IMR-90 (cell line): ENCODE results near the gene PPFIA1. TPM values are rescaled to one million over a fixed set of nuclear protein-coding genes. Genes with fewer than 3 reads are reported as not detected.

Source experiments
- ATAC-seq: fragments of 200-7000 bp; cut with Tn5 transposase; 2 replicates; pipeline ENCODE4 v1.9.1; 2020; ENCODE audit warnings: low read depth, mild to moderate bottlenecking, moderate library complexity
- BruUV-seq: library from RNA; stranded (reverse); fragments of 400-500 nt; replicated peaks from 2 replicates; lab custom pipeline; 2021; lab: Mats Ljungman, UMichigan
- CTCF ChIA-PET: fragments of 300-600 bp; formaldehyde crosslinking; extraction: SDS; loops from one replicate; lab custom pipeline; 2021; ENCODE audit warnings: antibody characterized with exemption; lab: Yijun Ruan, JAX
- POLR2A ChIA-PET: fragments of 300-600 bp; sonication (Branson Sonifier 250); formaldehyde crosslinking; loops from one replicate; lab custom pipeline; 2022; ENCODE audit warnings: antibody characterized with exemption; ENCODE audit not compliant: unreplicated experiment; lab: Charles Lee
- DNase-seq: peaks from one replicate; pipeline ENCODE4 v3.0.0; 2013
- H2AFZ ChIP-seq: replicated peaks from 2 replicates; pipeline ENCODE3; 2013; ENCODE audit warnings: low read length, mild to moderate bottlenecking; ENCODE audit not compliant: poor library complexity
- H2AK5ac ChIP-seq: 2 replicates; pipeline ENCODE4 v1.6.1; 2013; ENCODE audit warnings: low read depth, low read length, inconsistent platforms
- H2AK9ac ChIP-seq: replicated peaks from 2 replicates; pipeline ENCODE3; 2013; ENCODE audit warnings: mild to moderate bottlenecking, low read depth, low read length, moderate library complexity; ENCODE audit not compliant: poor library complexity
- H2BK120ac ChIP-seq: 2 replicates; pipeline ENCODE4 v1.6.1; 2013; ENCODE audit warnings: low read depth, low read length, inconsistent platforms
- H2BK15ac ChIP-seq: 3 replicates; pipeline ENCODE4 v1.6.1; 2013; ENCODE audit warnings: low read depth, low read length, inconsistent platforms
- H2BK20ac ChIP-seq: 2 replicates; pipeline ENCODE4 v1.6.1; 2013; ENCODE audit warnings: low read depth, mild to moderate bottlenecking, inconsistent platforms, low read length, moderate library complexity
- H2BK5ac ChIP-seq: 2 replicates; pipeline ENCODE4 v1.6.1; 2013; ENCODE audit warnings: mild to moderate bottlenecking, low read depth, low read length, inconsistent platforms; ENCODE audit not compliant: poor library complexity, severe bottlenecking
- H3K14ac ChIP-seq: replicated peaks from 2 replicates; pipeline ENCODE4 v1.6.1; 2013; ENCODE audit warnings: low read depth, low read length, inconsistent platforms
- H3K18ac ChIP-seq: 2 replicates; pipeline ENCODE4 v1.6.1; 2013; ENCODE audit warnings: low read depth, low read length, control low read depth
- H3K23ac ChIP-seq: 2 replicates; pipeline ENCODE4 v1.6.1; 2013; ENCODE audit warnings: low read depth, low read length, inconsistent platforms
- H3K27ac ChIP-seq: 2 replicates; pipeline ENCODE4 v1.5.1; 2013; ENCODE audit warnings: mild to moderate bottlenecking, control low read depth, low read length; ENCODE audit not compliant: insufficient read depth
- H3K27me3 ChIP-seq: 2 replicates; pipeline ENCODE4 v1.6.1; 2013; ENCODE audit warnings: low read length; ENCODE audit not compliant: control insufficient read depth, insufficient read depth
- H3K36me3 ChIP-seq: 2 replicates; pipeline ENCODE4 v1.6.1; 2013; ENCODE audit warnings: low read length, mixed read lengths; ENCODE audit not compliant: control insufficient read depth, insufficient read depth
- H3K4ac ChIP-seq: 2 replicates; pipeline ENCODE4 v1.6.1; 2013; ENCODE audit warnings: low read depth, low read length, inconsistent platforms
- H3K4me1 ChIP-seq: 2 replicates; pipeline ENCODE4 v1.6.1; 2013; ENCODE audit warnings: low read length, mixed read lengths; ENCODE audit not compliant: control insufficient read depth, insufficient read depth
- H3K4me2 ChIP-seq: 2 replicates; pipeline ENCODE4 v1.6.1; 2013; ENCODE audit warnings: low read depth, mild to moderate bottlenecking, control low read depth, low read length, moderate library complexity
- H3K4me3 ChIP-seq: 2 replicates; pipeline ENCODE4 v1.5.1; 2013; ENCODE audit warnings: low read depth, mild to moderate bottlenecking, control low read depth, low read length, moderate library complexity; ENCODE audit not compliant: insufficient read depth
- H3K56ac ChIP-seq: 2 replicates; pipeline ENCODE4 v1.6.1; 2013; ENCODE audit warnings: low read length, inconsistent platforms; ENCODE audit not compliant: insufficient read depth; ENCODE audit errors: extremely low read depth
- H3K79me1 ChIP-seq, 2 experiments: 2 replicates each; pipeline ENCODE4 v1.6.1; 2013; ENCODE audit warnings: low read length in 2 of 2, inconsistent platforms in 1 of 2, low read depth in 1 of 2
- H3K9ac ChIP-seq: 2 replicates; pipeline ENCODE4 v1.6.1; 2013; ENCODE audit warnings: low read depth, low read length, control low read depth
- H3K9me1 ChIP-seq: 2 replicates; pipeline ENCODE4 v1.6.1; 2013; ENCODE audit warnings: low read length, inconsistent platforms; ENCODE audit not compliant: insufficient read depth
- H3K9me3 ChIP-seq: 2 replicates; pipeline ENCODE4 v1.6.1; 2013; ENCODE audit warnings: low read length; ENCODE audit not compliant: control insufficient read depth, insufficient read depth
- H4K20me1 ChIP-seq: 2 replicates; pipeline ENCODE4 v1.6.1; 2013; ENCODE audit warnings: low read length, inconsistent platforms; ENCODE audit not compliant: insufficient read depth
- H4K5ac ChIP-seq: 2 replicates; pipeline ENCODE4 v1.6.1; 2013; ENCODE audit warnings: mild to moderate bottlenecking, low read depth, low read length, control low read depth
- H4K8ac ChIP-seq, 2 experiments: 2 replicates each; pipeline ENCODE4 v1.6.1; 2013; ENCODE audit warnings: low read depth in 2 of 2, low read length in 2 of 2, control low read depth in 1 of 2, inconsistent platforms in 1 of 2
- H4K91ac ChIP-seq: 2 replicates; pipeline ENCODE4 v1.6.1; 2013; ENCODE audit warnings: low read depth, low read length, inconsistent platforms; ENCODE audit not compliant: insufficient read depth
- BHLHE40 ChIP-seq: fragments of 150-350 bp; IDR thresholded peaks from 2 replicates; pipeline ENCODE4 v1.6.1; 2016; ENCODE audit warnings: mild to moderate bottlenecking, low read depth, low read length
- CHD1 ChIP-seq: IDR thresholded peaks from 2 replicates; pipeline ENCODE4 v1.6.1; 2012; ENCODE audit warnings: low read depth, low read length, improper control_type of control experiment
- CTCF ChIP-seq: conservative IDR thresholded peaks from 2 replicates; pipeline ENCODE4 v1.5.1; 2012; ENCODE audit warnings: mild to moderate bottlenecking, low read depth, low read length, improper control_type of control experiment
- MAZ ChIP-seq: IDR thresholded peaks from 2 replicates; pipeline ENCODE4 v1.6.1; 2012; ENCODE audit warnings: low read depth, mild to moderate bottlenecking, low read length, improper control_type of control experiment, moderate library complexity, borderline replicate concordance
- RCOR1 ChIP-seq: IDR thresholded peaks from 2 replicates; pipeline ENCODE4 v1.6.1; 2012; ENCODE audit warnings: mild to moderate bottlenecking, low read length, improper control_type of control experiment; ENCODE audit not compliant: insufficient replicate concordance
- RFX5 ChIP-seq: IDR thresholded peaks from 2 replicates; pipeline ENCODE4 v1.8.0; 2012; ENCODE audit warnings: low read depth, mild to moderate bottlenecking, low read length, moderate library complexity
- SMC3 ChIP-seq: fragments of 150-350 bp; IDR thresholded peaks from 2 replicates; pipeline ENCODE4 v1.6.1; 2016; ENCODE audit warnings: low read depth, mild to moderate bottlenecking, antibody characterized with exemption, low read length, moderate library complexity
- WGBS, 2 experiments: methylation state at CpG; one replicate each; pipeline versions ENCODE4 v1.1.5 to v1.1.7; 2013; ENCODE audit warnings: missing lambda C conversion rate in 2 of 2; ENCODE audit not compliant: insufficient read length in 1 of 2; ENCODE audit errors: extremely low coverage in 2 of 2; 5-methylcytosine and 5-hydroxymethylcytosine counted together
- dilution Hi-C: fragments of 300-500 bp; cut with HindIII; formaldehyde crosslinking; loops from one replicate; pipeline ENCODE4 v1.14.3; 2018; ENCODE audit warnings: low sequenced_read_pairs; ENCODE audit not compliant: unreplicated experiment
- in situ Hi-C: fragments of 300-500 bp; cut with MboI; formaldehyde crosslinking; loops from 3 replicates; pipeline ENCODE4 v1.14.3; 2019; ENCODE audit warnings: low sequenced_read_pairs, inconsistent platforms, mixed read lengths
- intact Hi-C: fragments of 100-400 bp; cut with micrococcal nuclease; formaldehyde crosslinking; loops from 2 replicates; pipeline ENCODE4 v1.10.0; 2022
- polyA plus RNA-seq, 3 experiments: library from polyadenylated mRNA; depleted of rRNA; stranded (reverse); fragments of >200 nt; gene quantifications; 2 replicates each; pipeline ENCODE4 v1.2.3, GENCODE V29; 2012; ENCODE audit warnings: low replicate concordance in 1 of 3
- total RNA-seq: library from RNA; depleted of rRNA; stranded (reverse); fragments of >200 nt; gene quantifications from 2 replicates; pipeline ENCODE4 v1.2.3, GENCODE V29; 2012
- TF ChIP-seq, protein P1 (sequence below): fragments of 150-350 bp; IDR thresholded peaks from 2 replicates; pipeline ENCODE4 v1.6.1; 2017; ENCODE audit warnings: mild to moderate bottlenecking, antibody characterized with exemption, low read length, low read depth
- TF ChIP-seq, protein P2 (sequence below): fragments of 150-350 bp; IDR thresholded peaks from 2 replicates; pipeline ENCODE4 v1.6.1; 2016; ENCODE audit warnings: low read depth, mild to moderate bottlenecking, low read length, moderate library complexity, borderline replicate concordance

The PPFIA1 gene
- total and polyA plus RNA-seq, 2 of the 4 experiments (the other 2 are of a cell fraction), result 25.6 to 37.2 TPM

DNA sequence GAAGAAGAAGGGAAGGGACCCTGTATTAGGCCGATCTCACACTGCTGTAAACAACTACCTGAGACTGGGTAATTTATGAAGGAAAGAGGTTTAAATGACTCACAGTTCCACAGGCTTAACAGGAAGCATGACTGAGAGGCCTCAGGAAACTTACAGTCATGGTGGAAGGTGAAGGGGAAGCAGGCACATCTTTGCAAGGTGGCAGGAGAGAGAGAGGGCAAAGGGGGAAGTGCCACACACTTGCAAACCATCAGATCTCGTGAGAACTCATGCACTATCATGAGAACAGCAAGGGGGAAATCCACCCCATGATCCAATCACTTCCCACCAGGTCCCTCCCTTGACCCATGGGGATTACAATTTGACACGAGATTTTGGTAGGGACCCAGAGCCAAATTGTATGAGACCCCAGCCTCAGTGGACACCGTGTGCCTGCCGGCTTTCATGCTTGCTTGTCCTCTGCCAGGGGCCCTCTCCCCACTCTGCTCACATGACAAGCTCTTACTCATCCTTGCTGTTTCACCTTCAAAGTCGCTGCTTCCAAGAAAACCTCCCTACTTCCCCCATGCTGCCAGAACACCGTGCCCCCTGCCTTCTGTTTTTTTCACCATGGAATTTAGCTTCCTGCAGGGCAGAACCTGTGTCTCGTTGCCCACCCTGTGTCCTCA, 23.3 kb upstream of the PPFIA1 start:
- Histone ChIP-seq H3K9ac (no peak overlapping the region), H3K79me1 (no peaks in the 10 kb centered on the region), H2AFZ (peak overlapping the region; percentile 26), H4K5ac (no peak overlapping the region), H2BK20ac (peak overlapping the region; percentile 42), H3K4me2 (no peak overlapping the region), H4K91ac (no peak overlapping the region), H3K27me3 (peaks cover 9% of the 10 kb centered on the region), H3K18ac (no peak overlapping the region), H3K4me1 (peaks cover 15% of the 10 kb centered on the region), H3K14ac (no peak overlapping the region), H4K20me1 (no peaks in the 10 kb centered on the region; the same call in 1 of the 2 replicates), H3K4me3 (no peak overlapping the region), H3K27ac (no peak overlapping the region), H2AK5ac (peak overlapping the region; percentile 58), H4K8ac (no peak overlapping the region), H3K23ac (no peak overlapping the region), H2BK5ac (no peak overlapping the region), H3K4ac (0 out of 2 replicates have a peak overlapping the region, but pooled peaks have one; percentile 4), H2BK15ac (no peak overlapping the region), H3K9me3 (no peaks in the 10 kb centered on the region), H3K9me1 (peaks cover 10% of the 10 kb centered on the region; the same call in 1 of the 2 replicates), H2AK9ac (peak overlapping the region; percentile 74), H2BK120ac (peak overlapping the region; percentile 27; the same call in 1 of the 2 replicates), H3K56ac (no peak overlapping the region), H3K36me3 (no peaks in the 10 kb centered on the region)
- CTCF ChIA-PET, result no interaction called here
- TF ChIP-seq MAZ, result no peak
- no peak for TF ChIP-seq CHD1
- no peak for TF ChIP-seq SMC3
- TF ChIP-seq CTCF, result no peak
- no peak for TF ChIP-seq RCOR1
- TF ChIP-seq RFX5, result no peak
- no peak for TF ChIP-seq BHLHE40
- TF ChIP-seq, protein P1, sequence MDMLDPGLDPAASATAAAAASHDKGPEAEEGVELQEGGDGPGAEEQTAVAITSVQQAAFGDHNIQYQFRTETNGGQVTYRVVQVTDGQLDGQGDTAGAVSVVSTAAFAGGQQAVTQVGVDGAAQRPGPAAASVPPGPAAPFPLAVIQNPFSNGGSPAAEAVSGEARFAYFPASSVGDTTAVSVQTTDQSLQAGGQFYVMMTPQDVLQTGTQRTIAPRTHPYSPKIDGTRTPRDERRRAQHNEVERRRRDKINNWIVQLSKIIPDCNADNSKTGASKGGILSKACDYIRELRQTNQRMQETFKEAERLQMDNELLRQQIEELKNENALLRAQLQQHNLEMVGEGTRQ, result peak; percentile 35; the same call in 1 of the 2 replicates
- TF ChIP-seq, protein P2, sequence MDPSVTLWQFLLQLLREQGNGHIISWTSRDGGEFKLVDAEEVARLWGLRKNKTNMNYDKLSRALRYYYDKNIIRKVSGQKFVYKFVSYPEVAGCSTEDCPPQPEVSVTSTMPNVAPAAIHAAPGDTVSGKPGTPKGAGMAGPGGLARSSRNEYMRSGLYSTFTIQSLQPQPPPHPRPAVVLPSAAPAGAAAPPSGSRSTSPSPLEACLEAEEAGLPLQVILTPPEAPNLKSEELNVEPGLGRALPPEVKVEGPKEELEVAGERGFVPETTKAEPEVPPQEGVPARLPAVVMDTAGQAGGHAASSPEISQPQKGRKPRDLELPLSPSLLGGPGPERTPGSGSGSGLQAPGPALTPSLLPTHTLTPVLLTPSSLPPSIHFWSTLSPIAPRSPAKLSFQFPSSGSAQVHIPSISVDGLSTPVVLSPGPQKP, result no peak
- peak; percentile 34 for DNase-seq
- ATAC-seq, result no peak
- in situ Hi-C loops (no loop called here), intact Hi-C loops (no loop called here), dilution Hi-C loops (no loop called here)
- WGBS, 2 experiments, result 63% methylated on average over 6 of the region's 8 CpGs; no CpG with 5 or more reads in 1 of the 2 experiments
- POLR2A ChIA-PET, result no interaction called here
- no TSS peak for BruUV-seq
